HEK293T (cell line): ENCODE data around the gene GGA1.

Source experiments
- BHLHE40 ChIP-seq: fragments of 450-650 bp; IDR thresholded peaks from 2 replicates; pipeline ENCODE4 v1.6.1; 2016; ENCODE audit warnings: mild to moderate bottlenecking, moderate library complexity, borderline replicate concordance
- FOXA1 ChIP-seq: fragments of 450-650 bp; IDR thresholded peaks from 2 replicates; pipeline ENCODE4 v1.6.1; 2016; ENCODE audit warnings: mild to moderate bottlenecking
- FOXM1 ChIP-seq: fragments of 450-650 bp; IDR thresholded peaks from 2 replicates; pipeline ENCODE4 v1.6.1; 2017; ENCODE audit warnings: mild to moderate bottlenecking, borderline replicate concordance
- SP1 ChIP-seq: fragments of 450-650 bp; IDR thresholded peaks from 2 replicates; pipeline ENCODE4 v1.6.1; 2017
- SUZ12 ChIP-seq: fragments of 450-650 bp; IDR thresholded peaks from 2 replicates; pipeline ENCODE4 v1.6.1; 2016; ENCODE audit warnings: mild to moderate bottlenecking
- TARDBP ChIP-seq: fragments of 450-650 bp; IDR thresholded peaks from 2 replicates; pipeline ENCODE4 v1.6.1; 2016

DNA sequence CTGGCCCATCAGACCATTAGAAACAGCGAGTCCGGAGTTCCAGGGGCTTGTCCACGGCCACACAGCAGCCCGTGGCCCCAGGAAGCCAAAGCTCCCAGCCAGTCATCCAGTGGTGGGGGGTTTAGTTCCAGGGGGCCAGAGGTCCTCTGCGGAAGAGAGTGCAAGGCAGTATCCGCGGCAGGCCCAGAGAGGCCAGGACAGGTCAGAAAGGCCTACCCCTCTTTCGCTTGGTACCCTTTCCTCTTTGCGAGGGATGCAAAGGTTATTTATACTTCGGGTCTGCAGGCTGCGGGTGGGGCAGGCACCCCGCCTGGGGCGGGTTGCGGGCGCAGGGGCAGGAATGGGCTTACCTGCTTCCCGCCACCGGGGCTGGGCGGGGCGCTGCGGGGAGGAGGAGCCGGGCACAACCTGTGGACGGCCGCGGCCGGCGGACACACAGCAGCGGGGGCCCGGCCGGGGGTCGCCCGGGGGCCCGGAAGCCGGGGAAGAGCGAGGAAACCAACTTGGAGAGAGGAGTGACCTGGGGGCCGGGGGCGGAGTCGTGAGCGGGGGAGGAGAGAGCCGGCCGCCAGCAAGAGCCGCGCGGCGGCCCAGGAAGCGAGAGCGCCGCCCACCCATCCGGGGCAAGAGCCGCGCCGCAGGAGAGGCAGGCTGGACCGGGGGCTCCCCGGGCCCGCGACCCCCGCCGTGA lies 30.6 kb downstream of the GGA1 start, which contains the start of gene SH3BP1:
- TF ChIP-seq SUZ12 (no peak), BHLHE40 (no peak), SP1 (no peak), TARDBP (no peak), FOXA1 (no peak), FOXM1 (no peak)
